NCI-H2029 treated with DMSO at 0.1 percent for 48 hours (cell line): ENCODE results near the gene ARAP2.

Source experiments
- DNase-seq: peaks from one replicate; lab custom pipeline; 2025; lab: John Stamatoyannopoulos, UW

Gene ARAP2

DNA sequence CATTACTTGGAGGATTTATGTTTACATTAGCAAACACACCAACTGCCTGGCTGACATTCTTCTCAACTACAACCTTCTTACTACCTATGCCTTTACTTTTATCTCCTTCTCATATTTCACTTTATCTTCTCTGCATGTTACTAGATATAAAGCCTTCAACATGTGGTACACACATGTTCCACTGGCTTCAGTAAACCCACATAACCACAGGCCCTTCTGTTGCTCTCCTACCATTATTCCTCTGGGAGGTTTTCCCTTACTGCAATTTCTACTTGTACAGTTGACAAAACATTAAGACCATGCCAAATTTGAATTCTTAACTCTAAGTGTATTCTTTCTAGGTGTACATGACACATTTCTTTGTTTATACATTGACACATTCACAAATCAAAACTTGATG, 133.1 kb downstream of the ARAP2 start:
- DNase-seq: no peak

DNA sequence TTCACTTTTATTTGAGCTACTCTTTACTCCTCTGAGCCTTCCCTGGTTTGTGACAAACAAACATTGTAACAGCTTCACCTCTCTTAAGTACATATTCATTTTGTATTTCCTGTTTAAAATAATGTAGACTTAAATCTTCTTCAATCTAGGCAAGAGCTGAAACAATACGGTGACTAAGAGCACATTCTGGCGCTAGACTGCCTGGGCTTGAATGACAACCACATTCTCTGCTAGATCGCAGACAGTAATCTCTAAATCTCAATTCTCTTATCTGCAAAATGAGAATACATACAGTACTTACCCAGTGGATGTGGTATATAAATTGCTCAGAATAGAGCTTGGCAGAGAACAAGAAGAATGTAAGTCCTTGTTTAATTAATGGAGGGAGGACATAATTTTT, 144.8 kb downstream of the ARAP2 start:
- DNase-seq: no peak

DNA sequence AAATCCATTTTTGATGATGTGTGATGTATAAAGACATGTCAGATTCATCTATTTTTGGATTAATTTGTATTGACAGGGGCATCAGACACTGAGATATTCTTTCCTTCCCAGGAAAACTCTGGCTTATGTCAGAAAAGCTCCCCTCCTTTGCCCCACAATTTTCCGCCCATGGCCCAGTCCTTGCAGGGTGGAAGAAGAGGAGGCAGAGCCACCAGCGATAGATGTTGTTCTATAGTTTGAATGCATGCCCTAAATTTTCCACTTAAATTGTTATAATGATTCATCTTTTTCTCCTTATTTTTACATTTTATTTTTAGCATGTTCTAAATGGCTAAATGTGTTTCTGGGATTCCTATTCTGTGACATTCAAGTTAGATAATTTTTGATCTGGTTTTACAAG, 149.3 kb downstream of the ARAP2 start:
- DNase-seq: no peak

DNA sequence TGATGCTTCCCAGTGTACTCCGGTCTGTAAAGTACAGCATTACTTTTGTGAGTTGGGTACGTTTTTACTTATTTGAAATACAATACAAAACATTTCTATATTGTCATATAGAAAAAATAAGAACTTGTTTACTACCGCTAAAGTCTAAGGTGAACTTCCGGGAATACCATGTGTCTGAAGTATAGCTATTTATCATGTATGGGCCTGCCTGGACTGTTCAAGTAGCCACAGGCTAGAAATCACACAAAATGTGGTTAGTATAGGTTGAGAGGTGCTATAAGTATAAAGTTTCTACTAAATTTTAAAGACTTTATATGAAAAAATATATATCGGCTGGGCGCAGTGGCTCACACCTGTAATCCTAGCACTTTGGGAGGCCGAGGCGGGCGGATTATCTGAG, 152.3 kb downstream of the ARAP2 start:
- no peak for DNase-seq

DNA sequence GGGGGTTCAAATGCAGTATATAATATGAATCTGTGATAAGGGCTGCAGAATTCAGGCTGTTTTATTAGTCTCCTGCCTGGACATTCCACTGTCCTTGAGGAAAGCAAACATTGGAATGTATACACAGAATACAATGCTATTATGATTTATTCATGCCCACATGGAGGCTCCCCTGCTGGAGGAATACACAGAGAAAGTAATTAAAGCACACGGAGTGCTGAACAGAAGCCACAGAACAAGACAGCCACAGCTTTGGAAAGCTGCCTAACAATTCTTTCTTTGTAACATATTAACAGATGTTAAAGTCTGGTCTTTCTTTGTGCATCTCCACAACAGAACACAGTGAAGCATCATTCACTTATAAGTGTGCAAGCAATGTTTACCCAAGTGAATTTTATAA, 155.8 kb downstream of the ARAP2 start:
- no peak for DNase-seq

DNA sequence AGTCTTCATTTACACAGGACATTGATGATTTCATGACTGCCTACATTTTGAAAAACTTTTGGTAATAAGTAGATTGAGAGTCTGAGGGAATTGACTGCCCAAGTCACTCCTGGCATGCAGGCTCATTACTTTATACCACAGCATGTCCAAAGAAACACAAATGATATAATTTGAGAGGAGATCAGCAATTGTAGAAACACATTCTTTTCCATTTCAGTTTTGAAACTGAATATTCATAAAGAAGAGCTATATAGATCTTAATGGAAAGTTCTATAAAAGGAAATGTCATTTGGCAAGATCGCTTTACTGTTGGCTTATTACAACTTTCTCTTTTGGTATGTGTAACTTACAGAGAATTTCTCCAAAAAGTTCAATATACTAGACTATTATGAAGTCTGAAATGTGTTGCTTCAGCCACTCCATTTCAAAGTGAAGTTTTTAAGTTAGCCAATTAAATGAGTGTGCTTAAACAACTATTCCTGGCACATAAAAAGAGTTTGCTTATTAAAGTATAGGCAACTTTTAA, 158.0 kb downstream of the ARAP2 start:
- no peak for DNase-seq

DNA sequence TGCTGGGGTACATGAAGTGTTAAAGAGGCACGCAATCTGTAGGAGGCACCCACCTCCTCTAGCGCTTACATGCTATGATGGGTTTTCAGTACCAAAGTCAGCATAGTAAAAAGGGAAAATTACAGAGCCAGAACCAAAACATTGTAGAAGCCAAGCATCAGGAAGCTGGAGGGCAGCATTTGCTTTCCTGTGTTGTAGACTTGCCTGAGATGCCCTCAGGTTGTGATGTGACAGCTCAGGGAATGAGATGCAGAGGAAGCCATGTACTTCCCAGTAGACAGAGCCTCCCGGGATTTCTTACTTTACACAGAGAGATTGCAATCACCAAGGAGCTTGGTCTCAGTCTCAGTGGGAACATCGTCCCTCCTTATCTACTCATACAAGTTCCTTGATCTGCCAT, 161.5 kb downstream of the ARAP2 start:
- no peak for DNase-seq

DNA sequence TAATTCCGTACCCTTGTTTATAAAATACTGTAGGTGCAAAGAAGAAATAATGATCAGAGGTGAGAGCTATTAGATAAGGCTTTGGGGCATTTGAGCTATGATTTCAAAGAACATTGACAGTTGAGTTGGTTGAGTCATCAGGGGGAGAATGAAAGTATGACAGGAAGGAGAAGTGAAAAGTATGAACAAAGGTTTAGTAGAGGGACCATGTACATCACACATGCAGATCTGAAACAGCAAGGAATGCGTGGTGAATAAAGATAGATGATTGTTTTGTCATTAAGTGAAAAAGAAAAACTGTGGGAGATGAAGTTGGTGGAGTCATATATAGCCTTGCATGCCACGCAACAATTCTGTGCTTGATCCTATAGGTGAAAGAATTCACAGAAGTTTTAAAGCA, 163.1 kb downstream of the ARAP2 start:
- DNase-seq: no peak

DNA sequence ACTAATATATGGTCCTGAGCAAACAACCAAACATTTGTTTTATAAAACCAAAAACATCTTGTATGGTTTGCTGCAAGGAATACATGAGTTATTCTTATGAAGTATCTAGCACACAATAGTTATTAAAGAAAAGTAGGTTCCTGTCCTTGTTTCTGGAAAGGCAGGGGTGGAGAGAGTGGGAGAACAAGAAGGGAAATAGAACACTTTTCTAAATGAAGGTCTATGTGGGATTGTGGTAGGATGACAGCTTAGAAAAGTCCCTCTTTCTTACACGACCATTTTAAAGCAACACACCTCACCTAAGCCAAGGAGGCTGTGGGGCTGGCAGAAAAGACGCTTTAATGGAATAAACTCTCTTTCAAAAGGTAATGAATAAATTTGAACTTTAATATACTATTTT, 164.6 kb downstream of the ARAP2 start:
- DNase-seq: no peak

DNA sequence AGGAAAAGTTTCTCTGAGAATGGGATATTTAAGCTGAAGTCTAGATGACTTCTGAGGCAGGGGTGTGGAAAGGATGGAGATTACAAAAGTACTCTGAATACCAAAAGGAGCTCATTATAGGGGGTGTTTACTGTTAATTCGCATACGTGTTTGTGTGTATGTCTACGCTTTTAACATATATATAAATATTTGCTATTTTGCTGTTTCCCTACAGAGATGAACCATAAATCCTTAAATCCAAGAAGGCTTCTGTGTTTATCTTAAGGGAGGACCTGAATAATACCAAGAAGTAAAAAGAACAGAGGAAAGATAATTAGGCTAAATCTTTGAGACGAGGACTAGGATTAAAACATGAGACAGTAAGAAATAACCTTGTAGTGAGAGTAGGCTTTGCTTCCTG, 166.0 kb downstream of the ARAP2 start:
- no peak for DNase-seq

DNA sequence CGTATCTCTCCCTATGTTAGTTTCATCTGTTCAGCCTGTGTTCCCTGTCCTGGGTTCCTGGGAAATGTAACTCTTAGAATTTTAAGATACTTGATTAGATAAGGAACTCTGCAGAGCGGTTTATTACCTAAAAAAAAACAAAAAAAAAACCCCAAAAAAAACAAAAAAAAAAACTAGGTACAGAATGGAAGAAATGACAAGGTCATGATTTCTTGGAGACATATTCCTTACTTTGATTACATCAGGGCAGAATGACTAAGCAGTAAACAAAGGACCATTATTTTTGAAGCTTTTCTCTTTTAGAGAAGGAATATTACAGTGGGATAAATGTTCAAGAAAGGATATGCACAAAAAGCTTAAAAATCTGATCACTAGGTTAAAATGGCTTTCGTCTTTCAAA, 171.8 kb downstream of the ARAP2 start:
- DNase-seq: no peak

DNA sequence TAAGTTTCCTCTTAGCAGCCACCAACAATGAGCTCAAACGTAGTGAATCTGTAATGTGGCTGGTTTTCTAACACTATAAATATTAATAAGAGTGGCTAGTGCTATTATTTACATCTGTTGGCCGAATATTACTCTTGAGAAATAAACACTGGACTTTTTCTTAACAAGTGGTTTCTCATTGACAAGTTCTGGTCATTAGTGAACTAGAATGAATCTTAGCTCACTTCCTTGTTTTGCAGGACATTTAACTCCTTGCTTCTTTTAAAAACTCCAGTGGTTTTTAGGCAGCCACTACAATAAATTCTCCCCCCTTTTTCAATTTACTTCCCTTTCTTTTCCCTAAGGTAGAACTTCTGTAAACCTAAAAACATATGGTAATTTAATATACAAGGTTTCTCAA, 177.2 kb downstream of the ARAP2 start:
- no peak for DNase-seq

DNA sequence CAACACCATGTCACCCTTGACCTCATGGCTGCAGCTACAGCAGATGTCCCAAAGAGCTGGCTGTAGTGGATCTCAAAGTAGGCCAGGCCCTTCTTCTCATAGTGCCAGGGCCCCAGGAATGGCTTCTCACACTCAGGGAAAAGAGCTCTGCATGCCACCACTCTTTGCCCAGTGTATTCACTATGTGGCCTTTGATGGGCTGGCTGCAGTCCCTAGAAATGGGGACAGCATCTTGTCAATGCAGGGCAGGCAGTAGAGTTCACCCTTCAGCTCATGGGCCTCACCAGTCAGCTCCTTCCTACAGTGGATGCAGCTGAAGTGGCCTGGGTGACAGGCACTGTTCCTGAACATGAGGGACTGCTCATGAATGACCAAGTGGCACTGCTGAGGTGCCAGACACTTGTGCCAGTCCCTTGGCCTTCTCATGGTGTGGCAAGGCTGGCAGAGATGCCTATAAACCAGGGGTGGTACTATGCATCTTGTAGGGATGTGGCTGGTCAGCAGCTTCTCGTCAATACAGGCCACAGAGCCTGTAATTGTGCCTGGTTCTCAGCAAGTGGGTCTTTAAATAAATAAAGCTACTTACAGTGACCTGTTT, 178.9 kb downstream of the ARAP2 start:
- DNase-seq: no peak

DNA sequence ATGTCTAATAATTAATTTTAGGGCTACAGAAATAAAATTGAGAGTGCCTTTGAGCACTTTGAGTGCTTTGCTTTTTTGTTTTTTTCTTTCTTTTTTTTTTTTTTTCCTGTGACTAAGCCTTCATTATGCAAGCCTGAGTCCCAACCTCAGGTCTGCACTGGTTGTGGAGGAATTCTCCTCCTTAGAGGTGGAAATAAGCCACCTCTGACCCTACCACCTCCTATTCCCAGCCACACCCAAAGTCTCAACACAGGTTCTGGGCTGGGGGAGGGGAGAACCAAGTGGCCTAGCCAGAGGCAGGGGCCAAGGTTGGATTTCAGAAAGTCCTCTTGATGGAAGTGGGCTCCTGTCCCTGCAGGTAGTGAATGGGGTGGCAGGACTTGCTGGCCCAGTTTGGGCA, 180.2 kb downstream of the ARAP2 start:
- no peak for DNase-seq

DNA sequence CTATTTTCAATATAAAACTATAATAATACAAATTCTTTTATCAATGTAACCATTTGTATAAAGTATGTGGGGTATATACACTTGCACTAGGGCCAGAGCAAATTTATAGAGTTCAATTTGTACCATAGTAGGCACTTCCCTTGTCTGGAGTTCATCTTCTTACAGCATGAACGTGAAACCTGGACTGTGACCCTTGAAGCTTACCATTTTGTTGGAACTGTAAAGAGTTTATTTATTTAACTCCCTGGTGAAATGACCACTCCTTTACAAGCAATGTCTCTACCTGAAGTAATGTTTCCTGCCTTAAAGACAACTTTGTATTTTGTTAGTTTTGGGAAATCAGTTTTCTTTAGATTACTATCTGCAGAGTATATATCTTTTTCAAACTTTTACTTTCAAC, 188.2 kb downstream of the ARAP2 start:
- DNase-seq: no peak

DNA sequence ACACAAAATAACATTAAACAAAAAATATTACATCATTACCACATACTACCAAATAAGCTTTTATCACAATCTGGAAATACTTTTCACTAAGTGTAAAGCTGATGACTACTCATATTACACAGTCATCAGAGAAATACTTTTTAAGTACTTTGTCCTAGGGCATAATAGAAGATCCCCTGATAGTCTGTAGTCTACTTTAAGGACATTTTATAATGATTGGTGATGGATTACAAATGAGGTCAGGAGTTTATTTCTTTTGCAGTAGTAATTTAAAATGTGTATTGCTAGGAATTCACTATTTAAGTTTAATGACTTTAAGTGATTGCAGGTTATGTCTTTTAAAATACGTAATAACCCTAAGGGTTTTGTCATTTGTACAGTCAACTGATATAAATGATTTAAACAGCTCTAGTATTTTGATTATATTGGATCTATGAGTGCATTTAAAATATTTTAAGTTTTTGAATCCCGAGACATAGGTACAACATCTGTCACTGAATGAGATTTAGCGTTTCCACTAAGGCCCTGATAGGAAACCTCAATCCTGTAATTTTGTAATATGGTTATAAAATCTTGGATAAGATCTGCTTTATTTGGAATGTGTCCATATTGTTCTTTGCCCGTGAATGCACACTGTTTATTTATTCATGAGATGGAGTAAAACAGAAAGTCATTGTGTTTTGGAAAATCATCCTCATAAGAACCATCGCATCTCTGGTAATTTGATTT, 189.5 kb downstream of the ARAP2 start:
- DNase-seq: no peak

DNA sequence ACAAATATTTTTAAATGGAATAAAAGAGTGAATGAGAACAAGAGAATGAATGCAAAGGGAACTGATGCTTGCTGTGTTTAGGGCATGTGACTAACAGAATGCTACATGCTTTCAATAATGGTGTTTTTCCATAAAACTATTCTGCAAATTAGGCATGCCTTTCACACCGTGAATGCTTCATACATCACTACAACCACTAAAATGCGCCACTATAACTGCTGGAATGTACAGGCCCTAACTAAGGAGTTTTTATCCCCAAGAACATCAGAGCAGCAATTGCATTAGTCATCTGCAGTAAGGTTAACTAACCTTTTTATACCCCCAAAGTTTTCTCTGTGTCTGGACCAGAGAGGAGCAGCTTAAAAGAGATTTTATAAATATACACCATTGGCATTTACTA, 190.4 kb downstream of the ARAP2 start:
- no peak for DNase-seq

DNA sequence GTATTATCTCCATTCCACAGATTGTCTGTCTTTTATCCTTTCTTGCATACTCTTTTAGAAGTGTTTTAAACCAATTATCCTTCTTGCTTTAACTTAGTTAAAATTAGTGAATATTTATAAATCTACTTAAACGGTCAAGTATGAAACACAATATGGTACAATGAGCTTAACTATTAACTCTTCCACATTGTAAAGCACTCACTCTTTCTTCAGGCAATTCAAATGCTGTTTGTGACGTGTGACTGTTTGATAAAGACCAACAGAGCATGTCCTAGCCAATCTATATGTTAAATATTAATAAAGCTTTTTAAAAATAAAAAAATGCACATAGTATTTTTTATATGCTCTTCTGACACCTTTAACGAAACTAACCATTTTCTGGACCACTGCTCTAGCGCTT, 192.7 kb downstream of the ARAP2 start:
- no peak for DNase-seq

DNA sequence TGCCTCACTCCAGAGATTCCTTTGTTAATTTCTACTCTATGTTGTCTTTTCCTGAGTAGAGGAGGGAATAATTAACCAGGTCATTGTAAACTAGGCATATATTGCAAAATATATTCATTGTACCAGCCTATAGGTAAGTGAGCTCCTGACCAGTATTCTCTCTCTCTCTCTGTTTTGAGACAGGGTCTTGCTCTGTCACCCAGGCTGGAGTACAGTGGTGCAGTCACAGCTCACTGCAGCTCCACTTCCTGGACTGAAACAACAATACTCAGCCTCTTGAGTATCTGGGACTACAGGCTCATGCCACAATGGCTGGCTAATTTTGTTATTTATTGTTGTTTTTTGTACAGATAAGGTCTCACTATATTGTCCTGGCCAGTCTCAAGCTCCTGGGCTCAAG, 198.3 kb downstream of the ARAP2 start:
- no peak for DNase-seq

DNA sequence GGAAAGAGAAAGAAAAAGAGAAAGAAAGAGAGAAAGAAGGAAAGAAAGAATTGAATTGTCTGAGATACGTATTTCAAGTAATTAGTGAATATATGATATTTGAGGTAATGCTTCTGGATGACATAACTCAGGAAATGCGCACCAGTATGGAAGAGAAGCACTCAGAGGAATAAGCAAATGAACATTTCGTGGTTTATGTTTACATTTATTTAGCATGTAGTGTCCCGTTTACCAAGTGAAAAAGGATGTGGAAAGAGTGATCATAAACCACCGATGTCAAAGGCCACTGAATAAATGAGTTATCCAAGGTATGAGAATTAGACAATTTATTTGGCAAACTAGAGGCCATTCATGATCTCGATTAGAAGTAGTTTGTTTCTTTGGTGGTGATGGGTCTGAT, 200.4 kb downstream of the ARAP2 start:
- DNase-seq: no peak

DNA sequence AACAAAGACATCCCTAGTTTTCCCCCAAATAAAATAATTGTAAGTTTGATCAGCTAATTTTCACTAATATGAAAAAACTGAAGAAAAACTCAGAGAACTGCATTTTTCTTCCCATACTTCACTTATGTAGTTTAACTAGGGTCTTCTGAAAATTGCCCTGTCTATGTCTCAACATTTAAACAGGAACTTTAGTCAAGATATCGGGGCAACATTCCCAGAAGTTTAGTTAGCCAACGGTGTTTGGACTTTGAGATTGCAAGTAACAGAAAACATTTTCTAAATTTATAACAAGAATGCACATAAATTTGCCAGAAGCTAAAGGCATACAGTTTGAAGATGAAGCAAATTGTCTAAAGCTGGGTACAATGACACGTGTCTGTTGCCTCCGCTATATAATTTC, 201.1 kb downstream of the ARAP2 start:
- no peak for DNase-seq

DNA sequence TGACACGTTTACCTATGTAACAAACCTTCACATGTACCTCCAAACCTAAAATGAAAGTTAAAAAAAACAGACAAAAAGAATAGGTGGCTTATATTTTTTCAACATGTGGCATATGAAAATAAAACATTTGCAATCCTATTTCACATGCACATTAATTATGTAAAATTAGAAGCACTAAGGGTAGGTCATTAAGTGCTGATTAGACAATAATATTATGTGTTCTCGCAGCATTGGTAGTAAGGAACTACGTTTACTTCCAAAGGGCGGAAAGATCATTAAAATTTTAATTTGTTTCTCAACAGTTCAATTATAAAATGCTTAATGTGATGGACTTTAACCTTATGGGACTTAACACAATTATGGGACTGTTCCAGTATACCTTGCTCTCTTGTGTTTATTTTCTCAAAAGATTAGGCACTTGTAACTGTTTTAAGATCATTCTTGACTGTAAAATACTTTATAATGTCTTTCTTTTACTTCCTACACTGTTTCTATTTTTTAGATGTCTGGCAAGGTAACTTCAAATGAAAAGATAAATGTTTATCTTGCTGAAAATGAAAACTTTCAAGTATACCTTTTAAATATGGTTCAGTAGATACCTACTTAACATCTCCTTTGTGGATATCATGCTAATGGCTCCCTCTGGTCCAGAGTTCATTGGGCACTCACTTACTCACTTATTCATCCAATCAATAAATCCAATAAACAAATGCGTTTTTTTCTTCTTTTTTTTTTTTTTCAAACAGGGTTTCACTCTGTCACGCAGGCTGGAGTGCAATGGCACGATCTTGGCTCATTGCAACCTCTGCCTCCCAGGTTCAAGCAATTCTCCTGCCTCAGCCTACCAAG, 202.0 kb downstream of the ARAP2 start:
- no peak for DNase-seq

DNA sequence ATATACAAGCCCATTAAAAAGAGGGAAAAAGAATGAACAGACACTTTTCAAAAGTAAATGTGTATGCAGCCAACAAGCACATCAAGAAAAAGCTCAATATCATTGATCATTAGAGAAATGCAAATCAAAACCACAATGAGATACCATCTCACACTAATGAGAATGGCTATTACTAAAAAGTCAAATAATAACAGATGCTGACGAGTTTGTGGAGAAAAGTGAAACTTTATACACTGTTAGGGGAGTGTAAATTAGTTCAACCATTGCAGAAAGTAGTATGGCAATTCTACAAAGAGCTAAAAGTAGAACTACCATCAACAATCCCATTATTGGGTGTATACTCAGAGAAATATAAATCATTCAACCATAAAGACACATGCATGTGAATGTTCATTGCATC, 203.0 kb downstream of the ARAP2 start:
- no peak for DNase-seq
